AG08396 (cell line): ENCODE results near the gene GMDS.

Experiments
- DNase-seq: peaks from one replicate; pipeline ENCODE4 v3.0.0; 2012; ENCODE audit warnings: low spot score, mixed read lengths

The GMDS gene

DNA sequence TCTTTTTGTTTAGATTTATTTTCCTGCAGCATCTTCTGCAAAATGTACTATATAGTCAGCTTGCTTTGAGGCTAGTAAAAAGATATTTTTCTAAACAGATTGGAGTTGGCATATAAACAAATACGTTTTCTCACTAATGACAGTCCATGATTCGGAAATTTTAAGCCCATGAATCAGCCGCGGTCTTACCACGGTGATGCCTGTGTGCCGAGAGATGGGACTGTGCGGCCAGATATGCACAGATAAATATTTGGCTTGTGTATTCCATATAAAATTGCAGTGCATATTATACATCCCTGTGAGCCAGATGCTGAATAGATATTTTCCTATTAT is 632.5 kb downstream of the GMDS start:
- DNase-seq = peak; percentile 77

DNA sequence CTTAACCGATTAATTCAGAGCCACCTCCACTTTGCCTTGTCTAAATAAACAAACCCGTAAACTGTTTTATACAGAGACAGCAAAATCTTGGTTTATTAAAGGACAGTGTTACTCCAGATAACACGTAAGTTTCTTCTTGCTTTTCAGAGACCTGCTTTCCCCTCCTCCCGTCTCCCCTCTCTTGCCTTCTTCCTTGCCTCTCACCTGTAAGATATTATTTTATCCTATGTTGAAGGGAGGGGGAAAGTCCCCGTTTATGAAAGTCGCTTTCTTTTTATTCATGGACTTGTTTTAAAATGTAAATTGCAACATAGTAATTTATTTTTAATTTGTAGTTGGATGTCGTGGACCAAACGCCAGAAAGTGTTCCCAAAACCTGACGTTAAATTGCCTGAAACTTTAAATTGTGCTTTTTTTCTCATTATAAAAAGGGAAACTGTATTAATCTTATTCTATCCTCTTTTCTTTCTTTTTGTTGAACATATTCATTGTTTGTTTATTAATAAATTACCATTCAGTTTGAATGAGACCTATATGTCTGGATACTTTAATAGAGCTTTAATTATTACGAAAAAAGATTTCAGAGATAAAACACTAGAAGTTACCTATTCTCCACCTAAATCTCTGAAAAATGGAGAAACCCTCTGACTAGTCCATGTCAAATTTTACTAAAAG is 633.0 kb downstream of the GMDS start:
- DNase-seq = no peak

DNA sequence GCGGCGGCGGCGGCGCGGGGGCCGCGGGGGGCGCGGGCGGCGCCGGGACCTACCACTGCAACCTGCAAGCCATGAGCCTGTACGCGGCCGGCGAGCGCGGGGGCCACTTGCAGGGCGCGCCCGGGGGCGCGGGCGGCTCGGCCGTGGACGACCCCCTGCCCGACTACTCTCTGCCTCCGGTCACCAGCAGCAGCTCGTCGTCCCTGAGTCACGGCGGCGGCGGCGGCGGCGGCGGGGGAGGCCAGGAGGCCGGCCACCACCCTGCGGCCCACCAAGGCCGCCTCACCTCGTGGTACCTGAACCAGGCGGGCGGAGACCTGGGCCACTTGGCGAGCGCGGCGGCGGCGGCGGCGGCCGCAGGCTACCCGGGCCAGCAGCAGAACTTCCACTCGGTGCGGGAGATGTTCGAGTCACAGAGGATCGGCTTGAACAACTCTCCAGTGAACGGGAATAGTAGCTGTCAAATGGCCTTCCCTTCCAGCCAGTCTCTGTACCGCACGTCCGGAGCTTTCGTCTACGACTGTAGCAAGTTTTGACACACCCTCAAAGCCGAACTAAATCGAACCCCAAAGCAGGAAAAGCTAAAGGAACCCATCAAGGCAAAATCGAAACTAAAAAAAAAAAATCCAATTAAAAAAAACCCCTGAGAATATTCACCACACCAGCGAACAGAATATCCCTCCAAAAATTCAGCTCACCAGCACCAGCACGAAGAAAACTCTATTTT is 633.7 kb downstream of the GMDS start:
- DNase-seq = no peak

DNA sequence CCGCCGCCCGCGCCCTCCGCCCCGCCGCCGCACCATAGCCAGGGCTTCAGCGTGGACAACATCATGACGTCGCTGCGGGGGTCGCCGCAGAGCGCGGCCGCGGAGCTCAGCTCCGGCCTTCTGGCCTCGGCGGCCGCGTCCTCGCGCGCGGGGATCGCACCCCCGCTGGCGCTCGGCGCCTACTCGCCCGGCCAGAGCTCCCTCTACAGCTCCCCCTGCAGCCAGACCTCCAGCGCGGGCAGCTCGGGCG is 634.2 kb downstream of the GMDS start:
- DNase-seq = peak; percentile 81

DNA sequence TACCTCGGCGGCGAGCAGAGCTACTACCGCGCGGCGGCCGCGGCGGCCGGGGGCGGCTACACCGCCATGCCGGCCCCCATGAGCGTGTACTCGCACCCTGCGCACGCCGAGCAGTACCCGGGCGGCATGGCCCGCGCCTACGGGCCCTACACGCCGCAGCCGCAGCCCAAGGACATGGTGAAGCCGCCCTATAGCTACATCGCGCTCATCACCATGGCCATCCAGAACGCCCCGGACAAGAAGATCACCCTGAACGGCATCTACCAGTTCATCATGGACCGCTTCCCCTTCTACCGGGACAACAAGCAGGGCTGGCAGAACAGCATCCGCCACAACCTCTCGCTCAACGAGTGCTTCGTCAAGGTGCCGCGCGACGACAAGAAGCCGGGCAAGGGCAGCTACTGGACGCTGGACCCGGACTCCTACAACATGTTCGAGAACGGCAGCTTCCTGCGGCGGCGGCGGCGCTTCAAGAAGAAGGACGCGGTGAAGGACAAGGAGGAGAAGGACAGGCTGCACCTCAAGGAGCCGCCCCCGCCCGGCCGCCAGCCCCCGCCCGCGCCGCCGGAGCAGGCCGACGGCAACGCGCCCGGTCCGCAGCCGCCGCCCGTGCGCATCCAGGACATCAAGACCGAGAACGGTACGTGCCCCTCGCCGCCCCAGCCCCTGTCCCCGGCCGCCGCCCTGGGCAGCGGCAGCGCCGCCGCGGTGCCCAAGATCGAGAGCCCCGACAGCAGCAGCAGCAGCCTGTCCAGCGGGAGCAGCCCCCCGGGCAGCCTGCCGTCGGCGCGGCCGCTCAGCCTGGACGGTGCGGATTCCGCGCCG is 634.7 kb downstream of the GMDS start:
- DNase-seq = no peak

DNA sequence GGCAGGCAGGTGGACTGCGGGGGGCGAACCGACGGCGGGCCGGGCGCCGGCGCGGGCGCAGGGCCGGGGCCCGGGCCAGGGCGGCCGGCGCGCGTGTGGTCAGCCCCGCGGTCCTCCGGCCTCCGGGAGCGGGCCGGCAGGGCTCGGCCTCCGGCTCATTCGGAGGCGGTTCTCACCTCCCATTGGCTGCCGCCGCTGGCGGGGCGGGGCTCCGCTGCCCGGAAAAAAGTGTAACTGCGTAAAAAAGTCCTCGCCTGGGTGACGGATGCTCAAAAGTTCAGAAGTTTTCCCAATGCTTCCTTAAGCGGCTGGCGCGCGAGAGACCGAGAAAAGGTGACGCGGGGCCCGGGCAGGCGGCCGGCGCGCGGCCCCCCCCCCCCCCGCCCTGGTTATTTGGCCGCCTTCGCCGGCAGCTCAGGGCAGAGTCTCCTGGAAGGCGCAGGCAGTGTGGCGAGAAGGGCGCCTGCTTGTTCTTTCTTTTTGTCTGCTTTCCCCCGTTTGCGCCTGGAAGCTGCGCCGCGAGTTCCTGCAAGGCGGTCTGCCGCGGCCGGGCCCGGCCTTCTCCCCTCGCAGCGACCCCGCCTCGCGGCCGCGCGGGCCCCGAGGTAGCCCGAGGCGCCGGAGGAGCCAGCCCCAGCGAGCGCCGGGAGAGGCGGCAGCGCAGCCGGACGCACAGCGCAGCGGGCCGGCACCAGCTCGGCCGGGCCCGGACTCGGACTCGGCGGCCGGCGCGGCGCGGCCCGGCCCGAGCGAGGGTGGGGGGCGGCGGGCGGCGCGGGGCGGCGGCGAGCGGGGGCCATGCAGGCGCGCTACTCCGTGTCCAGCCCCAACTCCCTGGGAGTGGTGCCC is 635.5 kb downstream of the GMDS start, which contains the start of gene FOXC1:
Gene FOXC1, plus strand, starts transcription at position 268 of the 849 bp plus-strand sequence. Its CDS starts 531 bp downstream, at position 799.
- peak; percentile 99 for DNase-seq

DNA sequence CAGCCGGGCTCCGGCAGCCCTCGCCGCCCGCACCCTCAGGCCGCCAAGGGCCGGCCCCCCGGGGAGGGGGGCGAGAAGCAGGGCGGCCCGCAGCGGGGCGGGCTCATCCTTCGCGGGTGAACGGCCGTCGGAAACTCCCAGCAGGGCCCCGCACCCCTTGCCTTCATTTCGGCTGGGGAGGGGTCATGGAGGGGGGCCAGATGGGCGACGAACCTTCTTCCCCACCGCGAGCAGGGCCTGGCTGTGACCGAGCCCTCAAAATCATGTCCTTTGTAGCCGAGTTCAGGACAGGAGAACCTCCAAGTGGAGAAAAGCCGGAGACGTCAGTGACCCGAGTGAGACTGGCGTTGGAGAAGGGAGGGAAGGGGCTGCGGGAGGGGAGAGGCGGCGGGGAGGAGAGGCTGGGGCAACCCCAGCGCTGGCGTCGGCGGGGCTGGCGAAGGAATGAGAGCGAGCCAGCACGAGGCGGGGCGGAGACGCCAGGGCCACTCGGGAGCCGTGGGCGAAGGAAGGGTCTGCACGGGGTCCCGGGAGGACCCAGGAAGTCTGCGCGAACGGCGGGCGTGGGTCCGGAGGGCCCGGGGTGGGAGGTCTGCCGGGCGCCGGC is 636.3 kb downstream of the GMDS start:
- DNase-seq = no peak

DNA sequence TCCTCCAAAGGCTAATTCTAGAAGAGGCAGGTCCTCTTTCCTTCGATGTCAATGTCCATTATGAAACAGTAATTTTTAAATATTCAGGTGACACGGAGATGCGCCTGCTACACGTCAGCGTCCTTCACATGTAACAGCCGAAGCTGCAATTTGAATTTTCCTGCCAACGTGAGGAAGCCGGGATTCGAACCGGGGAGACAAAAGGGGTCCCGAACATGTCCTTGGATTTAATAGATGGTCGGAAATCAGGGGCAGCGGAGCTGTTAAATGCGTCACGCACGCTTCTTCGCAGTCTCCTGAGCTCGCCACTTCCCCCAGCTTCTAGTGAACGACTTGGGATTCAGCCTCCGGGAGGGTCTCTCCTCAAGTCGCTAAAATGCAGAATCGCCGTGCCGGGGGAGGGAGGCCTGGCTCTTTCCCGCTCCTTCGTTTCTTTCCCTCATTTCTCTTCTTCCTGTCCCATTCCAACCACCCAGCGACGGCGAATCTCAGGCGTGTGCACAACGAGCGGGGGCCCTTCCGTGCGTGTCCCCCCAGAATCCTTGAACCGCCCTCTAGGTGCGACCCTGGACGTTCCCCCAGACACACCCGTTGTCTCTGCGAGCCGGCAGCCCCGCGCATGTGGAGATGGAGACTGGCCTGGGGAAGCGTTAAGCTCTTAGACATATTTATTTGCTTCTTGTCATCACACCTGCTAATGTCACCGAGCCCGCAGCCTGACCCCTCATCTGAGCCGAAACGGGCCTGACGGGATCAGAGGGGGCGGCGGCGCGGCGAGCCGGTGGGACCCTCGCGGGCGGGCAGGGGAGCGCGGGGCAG is 637.0 kb downstream of the GMDS start:
- no peak for DNase-seq

DNA sequence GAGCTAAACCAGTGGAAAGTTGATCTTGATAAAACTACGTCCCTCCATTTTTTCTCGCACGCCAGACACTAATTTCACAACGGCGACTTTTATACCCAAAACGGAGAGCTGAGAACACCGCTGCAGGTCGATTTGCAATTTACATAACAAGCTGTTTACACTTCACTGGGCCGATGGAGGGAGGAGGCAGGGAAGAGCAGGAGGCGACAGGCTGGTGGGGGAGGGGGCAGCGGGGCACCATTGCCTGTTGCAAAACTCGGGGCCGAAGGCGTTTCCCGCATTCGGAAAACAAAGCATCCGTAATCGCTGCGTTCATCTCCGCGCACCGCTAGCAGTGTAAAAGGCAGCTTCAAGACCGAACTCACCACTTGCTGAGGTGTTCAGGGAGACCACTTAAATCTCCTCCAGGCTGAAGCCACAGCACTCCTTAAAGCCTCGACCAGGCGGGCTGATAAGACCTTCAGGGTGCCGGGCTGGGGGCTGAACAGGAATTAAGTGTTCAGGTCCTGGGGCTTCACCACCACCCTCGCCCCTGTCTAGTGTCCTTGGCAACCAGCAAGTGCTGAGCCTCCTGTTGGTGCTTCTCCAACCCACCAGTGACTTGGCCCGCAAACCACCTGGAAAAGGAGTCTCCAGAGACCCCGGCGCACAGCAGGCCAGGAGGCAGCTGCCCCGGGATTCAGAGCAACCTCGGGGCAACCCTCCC is 637.7 kb downstream of the GMDS start:
- DNase-seq = no peak

DNA sequence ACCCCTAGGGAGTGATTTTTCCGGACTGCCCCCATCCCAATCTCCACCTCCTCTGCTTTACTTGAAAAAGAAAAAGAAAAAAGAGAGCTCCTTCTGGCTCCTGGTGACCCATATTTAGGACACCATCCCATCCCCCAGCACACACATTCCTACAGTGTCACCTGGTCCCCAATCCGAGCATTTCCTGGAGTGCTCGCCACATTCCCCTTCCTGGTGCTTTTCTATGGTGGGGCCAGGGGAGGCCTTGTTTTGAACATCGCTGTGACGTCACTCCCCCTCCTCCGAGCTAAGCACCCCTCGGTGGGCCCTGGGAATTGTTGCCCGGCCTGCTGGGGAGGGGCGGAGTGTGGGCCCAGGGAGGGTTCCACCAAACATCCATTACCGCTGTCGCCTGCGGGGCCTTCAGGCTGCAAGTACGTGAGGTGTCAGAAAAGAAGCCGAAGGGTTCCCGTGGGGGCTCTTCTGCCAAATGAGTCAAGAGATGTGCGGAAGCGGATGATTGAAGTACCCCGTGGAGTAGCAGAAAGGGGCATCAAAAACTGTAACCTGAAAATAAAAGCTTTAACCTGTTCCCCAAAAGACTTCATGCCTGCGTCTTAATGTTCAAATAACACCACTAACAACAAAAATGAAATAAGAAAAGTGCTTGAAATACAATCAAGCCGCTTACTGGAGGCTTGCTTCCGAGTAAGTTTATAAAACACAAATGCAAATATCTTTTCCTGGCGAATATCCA is 638.5 kb downstream of the GMDS start:
- no peak for DNase-seq

DNA sequence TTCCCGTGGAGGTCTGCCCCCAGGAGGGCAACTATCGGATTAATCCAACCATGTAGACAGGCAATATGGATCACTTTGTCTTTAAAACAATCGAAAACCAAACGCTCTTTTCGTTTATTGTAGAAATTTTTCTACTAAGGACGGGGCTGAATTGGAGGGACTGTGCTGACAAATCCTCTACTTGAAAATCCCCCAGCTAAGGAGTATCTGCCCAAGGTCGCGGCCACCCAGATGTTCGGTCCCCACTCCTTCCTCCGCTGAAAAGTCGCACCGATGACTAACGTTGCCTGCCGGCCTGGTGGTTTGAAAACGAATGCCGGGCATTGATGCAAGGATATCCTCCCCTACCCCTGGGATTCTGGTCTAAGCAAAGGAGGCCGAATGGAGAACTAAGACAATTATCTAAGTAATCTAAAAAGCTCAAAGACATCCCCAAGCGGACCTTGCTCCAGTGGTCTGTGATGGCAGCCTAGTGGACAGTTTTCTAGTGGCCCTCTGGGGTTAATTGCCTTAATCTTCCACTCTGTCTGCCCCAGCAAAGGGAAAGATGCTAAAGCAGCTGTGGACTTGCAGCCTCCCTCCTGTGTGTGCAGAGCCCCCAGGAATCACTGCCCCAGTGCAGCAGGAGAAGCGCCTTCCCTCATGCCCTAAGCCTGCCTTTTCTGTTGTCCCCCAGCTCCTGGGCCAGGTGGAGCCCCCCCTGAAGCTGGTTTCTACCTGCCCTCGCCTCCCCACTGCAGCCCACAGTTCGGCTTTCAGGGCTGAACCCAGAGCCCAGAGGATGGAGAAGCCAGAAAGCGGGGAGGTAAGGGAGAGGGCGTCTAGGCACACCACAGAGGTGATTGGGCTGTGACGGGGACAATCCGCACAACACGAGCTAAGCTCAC is 639.3 kb downstream of the GMDS start:
- no peak for DNase-seq

DNA sequence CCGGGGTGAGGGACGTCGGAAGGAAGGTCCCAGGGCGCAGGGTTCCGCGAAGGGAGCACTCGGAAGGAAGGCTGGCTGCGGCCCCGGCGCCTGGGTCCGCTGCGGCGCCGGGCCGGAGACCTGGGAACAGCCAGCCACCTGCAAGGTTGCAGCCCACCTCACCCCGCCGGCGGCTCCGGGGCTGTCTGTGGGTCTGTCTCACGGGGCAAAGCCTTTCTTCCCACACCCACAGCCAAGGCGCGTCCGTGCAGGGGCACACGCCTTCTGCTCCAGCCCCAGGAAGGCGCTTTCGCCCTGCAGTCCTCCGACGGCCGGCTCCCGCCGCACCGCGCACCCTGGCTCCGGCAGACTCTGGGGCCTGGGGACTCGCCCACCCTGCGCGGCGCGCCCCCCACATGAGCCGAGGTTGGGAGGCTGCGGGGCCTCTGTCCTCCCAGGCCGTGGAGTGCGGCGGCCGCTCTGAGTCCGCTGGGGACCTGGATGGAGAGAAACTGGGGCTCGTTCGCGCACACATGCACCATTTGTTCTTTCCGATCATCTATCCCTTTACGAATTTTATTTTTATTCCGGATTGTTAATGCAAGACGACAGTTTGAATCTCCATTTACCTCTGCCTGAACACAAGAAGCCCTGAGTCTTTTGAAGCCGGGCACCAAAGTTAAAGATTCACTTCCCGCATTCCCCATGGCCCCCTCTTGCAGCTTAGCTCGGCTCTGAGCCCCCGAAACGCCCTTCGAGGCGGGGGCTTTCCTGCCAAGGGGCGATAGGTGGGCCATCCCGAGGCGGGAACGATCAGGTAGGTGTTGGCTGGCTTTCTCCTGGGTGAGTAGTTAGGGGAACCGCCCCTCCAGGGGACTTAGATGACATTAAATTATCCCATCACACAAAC is 640.2 kb downstream of the GMDS start:
- no peak for DNase-seq

DNA sequence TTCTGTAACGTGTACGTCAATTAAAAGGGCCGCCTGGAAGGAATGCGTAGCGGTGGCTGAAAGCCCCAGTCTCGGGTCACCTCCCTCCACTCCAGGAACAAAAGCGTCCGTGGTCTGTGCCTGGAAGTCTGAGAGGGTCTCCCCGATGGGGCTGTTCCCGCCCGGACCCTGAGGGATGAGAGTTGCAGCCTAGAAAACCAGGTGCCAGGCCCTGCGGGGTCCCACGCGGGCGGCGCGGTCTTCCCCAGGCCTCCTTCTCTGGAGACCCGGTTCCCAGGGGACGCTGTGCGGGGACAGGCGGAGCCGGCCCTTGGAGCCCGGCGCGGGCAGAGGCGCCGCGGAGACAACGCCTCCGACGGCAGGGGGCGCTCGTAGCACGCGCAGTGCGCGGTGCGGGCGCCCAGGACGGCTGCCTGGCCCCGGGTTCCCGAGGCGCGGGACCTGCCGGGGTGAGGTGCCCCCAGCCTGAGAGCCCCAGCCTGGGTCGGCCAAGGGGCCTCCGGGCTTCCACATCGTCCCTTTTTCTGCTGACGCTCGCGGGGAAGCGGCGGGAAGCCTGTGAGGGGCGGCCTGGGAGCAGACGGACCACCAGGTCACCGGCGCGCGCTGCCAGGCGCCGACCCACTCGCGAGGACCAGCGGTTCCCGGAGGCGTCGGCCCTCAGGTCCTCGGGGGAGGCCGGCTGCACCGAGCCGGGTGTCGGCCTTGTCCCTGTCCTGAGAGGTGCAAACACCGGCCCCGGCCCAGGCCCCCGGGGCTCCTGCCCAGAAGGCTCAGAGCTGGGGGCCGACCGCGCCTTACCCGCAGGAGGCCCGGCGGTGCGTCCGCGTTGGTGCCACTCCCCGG is 641.0 kb downstream of the GMDS start:
- DNase-seq = peak; percentile 89

DNA sequence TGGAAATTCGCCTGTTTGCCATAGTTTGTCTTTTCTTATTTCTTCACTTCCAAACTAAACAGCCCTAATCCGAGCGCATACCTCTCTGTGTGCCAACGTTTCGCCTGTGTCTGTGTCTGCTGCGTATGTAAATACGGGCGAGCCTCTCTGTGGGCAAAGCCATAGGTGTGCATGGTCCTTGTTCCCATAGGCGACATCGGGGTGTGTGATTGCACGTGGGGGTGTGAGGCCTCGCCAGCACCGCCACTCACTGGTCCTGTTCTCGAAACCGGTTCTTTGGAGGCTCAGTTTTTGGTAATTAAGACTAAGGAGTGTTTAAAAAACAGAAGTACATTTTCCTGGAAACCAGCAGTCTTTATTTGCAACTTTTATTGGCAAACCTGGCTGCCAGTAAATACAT is 641.7 kb downstream of the GMDS start:
- no peak for DNase-seq

DNA sequence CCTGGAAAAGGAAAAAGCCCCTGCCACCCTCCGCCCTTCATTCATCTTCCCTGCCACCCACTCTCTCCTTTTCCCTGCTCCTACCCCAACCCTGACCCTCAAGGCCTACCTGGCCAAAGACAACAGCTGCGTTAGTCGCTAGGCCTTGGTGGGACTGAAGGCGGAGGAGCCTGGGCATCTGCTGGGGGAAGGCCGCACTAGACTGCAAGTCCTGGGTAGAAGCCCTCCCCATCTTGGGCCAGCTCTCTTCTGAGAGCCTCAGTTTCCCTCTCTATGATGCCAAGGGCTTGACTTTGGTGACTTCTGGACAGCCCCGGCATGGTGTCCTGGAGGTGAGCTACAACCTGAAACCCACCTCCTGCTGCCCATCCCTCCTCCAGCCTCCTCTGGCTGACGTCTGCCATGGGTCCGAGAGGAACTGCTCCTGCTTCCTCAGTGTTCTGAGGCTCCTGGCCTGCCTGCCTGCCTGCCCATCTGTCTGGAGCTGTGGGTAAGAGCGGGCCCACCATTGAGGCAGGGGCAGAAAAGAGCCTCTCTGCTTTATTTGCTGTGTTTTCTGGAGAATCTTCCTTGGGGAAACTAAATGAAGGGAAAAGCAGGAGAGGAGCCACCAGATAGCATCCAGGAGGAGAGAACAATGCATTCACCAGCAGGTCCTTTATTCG is 643.2 kb downstream of the GMDS start:
- DNase-seq = no peak
